Retina (tissue), 1 donor: ENCODE measurements around the gene KRT37.
"Not testable (repeated sequence)": the region's sequence is repeated elsewhere in the genome, so short reads cannot be mapped to it uniquely, and the experiment has no call there.

Source experiments
- DNase-seq: peaks from one replicate; pipeline ENCODE4 v3.0.0-alpha.2; 2016

KRT37 gene

GRCh38 chr17:41434005-41434404, 9.6 kb upstream of the KRT37 start:
- DNase-seq: no peak

- no peak for DNase-seq
These were observed 9.2 kb upstream of the KRT37 start for GRCh38 chr17:41433586-41433985.

DNA sequence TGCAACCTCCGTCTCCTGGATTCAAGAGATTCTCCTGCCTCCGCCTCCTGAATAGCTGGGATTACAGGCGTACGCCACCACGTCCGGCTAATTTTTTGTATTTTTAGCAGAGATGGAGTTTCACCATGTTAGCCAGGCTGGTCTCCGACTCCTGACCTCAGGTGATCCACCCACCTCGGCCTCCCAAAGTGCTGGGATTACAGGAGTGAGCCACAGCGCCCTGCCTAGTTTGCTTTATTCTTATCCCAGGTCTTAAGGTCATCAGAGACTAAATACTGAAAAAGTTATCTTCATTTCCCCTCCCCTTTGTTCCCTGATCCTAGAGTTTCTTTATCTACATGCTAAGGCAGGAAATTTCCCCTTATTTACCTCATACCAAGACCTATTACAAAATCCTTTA, 6.0 kb upstream of the KRT37 start:
- DNase-seq: not testable (repeated sequence)

DNA sequence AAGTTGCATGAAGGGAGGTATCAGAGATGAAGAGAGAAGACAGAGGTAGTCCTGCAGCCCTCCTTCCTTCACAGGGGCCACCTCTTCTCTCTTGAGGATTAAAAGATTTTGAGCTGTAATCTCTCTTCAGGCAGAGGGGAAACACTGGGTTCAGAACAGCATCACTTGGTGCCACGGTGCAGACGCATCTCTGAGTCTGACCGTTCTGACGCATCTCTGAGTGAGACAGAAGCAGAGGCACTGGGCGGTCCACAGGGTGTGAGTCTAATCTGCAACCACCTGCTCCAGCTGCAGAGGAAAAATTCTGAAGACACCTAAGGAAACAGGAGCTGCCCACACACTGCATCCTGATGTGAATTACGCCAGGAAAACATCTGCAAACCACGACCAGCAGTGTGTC, 5.3 kb upstream of the KRT37 start:
- DNase-seq: no peak

DNA sequence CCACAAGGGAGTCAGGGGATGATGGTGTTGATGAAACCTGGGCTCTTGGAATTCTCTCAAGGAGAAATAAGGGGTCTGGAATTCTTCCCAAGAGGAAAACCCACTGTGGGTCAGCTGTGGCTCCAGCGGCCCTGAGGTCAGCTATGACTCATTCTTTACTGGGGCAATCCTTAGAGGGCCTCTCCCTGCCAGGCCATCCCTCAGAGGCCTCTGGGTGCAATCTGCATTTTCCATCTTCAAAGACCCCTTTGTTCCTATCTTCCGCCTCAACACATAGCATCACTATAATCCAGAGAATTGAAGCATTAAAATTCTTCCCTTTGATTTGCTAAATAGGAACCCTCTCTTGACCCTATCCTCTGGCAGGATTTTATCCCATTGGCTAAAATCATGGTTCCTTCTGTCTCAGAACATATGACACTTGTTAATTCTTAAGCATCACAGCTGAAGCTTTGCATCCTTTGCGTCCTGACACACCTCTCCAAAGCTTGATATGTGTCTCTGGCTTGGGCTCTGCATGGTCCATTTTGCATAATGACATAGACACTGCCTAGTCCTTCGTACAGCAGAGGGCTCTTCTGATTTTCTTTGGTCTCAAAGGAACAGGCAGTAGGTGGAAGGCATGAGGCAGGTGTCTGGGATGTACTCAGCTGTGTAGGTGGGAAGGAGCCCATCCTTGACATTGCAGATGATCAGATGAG, 4.4 kb upstream of the KRT37 start:
- DNase-seq: no peak

GRCh38 chr17:41422586-41422985, 1.8 kb downstream of the KRT37 start:
- DNase-seq: not testable (repeated sequence)

GRCh38 chr17:41421617-41422016, 2.8 kb downstream of the KRT37 start:
- no peak for DNase-seq

GRCh38 chr17:41421116-41421515, 3.3 kb downstream of the KRT37 start:
- no peak for DNase-seq

DNA sequence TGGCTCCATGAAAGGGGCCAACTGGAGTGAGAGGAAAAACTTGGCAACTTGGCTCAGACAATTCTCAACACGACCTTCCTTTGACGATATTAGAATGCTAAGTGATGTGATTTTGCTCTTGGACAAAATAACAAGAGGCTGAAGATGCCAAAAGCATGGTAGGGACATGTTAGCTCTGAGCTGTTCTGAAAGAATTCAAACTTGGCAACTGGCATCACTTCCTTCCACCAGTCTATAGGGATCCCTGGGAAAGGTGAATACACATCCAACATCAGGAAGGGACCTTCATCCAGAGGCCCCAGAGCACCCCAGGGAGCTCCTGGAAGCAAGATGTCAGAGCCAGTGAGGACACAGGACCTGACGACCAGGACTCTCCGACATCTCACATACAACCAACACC, 4.3 kb downstream of the KRT37 start:
- no peak for DNase-seq

- no peak for DNase-seq
These were observed 4.7 kb downstream of the KRT37 start for GRCh38 chr17:41419716-41420115.

DNA sequence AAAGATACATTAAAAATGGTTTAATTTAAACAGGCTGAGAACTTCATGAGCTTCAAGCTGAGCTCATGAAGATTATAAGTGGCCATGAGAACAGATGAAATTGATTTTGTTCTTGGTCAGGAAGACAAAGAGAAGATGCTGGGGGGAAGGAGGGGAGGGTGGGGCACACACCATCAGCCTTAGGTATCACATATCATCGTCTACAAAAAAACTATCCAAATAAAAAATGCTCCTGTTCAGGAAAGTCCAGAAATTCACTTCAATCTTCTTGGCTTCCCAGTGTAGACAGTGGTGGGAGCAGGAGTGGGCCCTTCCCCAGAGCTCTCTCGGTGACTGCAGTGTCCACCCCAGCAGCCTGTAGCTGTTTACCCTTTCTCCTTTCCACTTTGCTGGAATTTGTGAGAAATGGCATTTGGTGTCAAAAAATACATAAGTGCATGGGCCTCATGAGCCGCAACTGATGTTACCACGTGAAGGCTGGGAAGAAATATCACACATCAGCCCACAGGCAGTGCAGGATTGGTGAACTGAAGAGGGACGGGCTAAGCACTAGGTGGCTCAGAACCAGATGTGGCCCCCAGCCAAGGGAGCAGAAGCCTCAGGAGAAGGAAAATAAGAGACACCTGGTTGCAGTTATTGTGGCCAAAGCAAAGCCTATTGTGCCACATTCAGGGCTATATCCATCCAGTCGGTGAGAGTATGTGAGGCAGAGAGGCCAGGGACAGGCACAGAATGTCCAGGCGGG, 6.1 kb downstream of the KRT37 start:
- no peak for DNase-seq

GRCh38 chr17:41417576-41418015, 6.8 kb downstream of the KRT37 start:
- no peak for DNase-seq

GRCh38 chr17:41417127-41417526, 7.3 kb downstream of the KRT37 start:
- DNase-seq: no peak

GRCh38 chr17:41416479-41416878, 7.9 kb downstream of the KRT37 start:
- DNase-seq: no peak

DNA sequence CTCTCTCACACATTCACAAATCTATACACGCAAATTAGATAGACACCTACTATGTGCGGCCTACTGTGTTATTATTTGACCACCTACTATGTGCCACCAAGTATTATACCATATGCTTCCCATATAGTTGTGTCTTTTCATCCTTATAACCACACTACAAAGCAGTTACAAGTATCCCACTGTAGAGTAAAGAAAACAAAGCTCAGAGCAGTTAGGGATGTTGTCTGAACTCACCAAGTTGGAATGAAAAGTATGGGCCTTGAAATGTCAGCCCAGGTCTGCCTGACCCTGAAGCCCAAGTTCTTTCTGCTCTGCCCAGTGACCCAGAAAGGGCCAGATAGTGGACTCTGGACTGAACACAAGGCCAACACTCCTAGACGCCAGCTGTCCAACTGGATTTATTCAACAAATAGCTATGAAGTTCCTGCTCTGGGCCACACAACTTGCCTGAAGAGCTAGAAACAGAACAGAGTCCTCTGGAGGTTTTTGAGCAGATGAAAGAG, 8.5 kb downstream of the KRT37 start:
- no peak for DNase-seq

GRCh38 chr17:41415411-41415810, 9.0 kb downstream of the KRT37 start:
- DNase-seq: no peak

DNA sequence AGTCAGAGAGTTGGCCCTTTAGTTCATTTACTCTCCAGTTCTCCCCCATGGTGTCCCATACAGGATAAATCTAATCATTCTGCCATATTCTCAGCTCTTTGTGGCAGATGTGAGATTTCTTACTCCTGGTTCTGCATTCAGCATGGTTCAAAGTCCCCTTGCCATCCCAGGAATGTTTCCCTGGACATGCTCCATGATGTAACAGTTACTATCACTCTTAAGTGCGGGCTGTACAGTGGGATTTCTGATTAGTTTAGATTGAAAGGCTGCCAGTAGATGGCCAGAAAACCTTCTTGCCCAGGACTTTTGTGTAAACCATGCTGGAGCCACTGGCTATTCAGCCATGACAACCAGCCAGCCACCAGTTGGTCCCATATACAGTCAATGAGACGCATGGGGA, 10.4 kb downstream of the KRT37 start:
- no peak for DNase-seq

DNA sequence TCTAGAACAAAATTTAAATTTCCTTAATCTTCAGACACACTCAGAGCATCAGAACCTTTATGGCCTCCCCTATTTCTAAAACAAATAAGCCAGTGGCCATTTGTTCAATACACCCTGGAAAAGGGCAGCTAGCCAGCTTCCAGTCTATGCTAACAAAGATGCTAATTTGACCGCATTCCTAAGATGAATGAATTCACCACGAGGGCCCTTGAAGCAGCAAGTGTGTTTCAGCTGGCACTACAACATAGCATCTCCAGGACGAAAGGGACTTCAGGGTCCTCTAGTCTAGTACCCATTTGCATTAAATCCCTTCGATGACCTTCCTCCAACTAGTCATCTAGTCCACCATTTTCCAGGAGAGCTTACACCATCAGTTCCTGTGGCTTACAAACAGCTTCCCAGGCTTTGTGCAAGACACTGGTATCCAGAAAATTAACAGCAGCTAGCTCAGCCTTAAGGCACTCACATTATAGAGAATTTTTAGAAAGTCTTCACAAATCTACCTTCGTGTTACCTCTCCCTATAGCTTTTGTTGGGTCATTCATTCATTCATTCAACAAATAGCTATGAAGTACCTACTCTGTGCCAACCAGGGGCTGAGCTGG, 10.9 kb downstream of the KRT37 start:
- no peak for DNase-seq

GRCh38 chr17:41411072-41411840, 13.1 kb downstream of the KRT37 start:
- DNase-seq: no peak

GRCh38 chr17:41407226-41407625, 17.2 kb downstream of the KRT37 start:
- no peak for DNase-seq

GRCh38 chr17:41406205-41406604, 18.2 kb downstream of the KRT37 start:
- DNase-seq: no peak

DNA sequence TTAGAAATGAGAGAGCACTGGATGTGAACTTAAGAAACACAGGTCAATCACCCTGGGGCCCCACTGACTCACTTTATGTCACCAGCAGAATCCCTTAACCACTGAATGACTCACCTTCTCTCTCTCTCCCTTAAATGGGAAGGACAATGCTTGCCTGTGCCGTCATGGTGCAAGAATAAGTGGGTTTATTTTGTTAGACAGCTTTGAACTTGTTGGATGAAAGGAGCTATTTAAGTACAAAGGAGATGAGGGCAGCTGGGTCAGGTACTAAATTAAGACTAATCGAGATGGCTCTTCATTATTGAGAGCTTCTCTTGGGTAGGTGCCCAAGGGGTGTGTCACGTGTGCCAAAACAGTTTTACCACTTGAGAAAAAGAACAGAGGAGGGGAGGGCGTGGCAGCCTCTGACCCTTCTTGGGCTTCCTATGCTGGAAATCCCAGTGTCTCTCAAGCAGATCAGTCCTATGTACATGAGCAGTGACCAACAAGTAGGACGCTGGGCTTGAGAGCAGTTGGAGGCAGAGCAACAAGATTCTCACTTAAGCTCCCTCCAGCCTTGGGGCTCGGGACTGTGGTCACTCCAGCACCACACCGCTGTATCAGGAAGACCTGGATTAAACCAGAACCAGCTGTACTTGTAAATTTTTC, 20.2 kb downstream of the KRT37 start:
- DNase-seq: peak; percentile 13
